ENCODE results near the gene SMARCB1. TPM values are rescaled to one million over a fixed set of nuclear protein-coding genes. Genes with fewer than 3 reads are reported as not detected.

The SMARCB1 gene
- total RNA-seq: 10 to 100 TPM; 51.4 to 70.1 TPM

DNA sequence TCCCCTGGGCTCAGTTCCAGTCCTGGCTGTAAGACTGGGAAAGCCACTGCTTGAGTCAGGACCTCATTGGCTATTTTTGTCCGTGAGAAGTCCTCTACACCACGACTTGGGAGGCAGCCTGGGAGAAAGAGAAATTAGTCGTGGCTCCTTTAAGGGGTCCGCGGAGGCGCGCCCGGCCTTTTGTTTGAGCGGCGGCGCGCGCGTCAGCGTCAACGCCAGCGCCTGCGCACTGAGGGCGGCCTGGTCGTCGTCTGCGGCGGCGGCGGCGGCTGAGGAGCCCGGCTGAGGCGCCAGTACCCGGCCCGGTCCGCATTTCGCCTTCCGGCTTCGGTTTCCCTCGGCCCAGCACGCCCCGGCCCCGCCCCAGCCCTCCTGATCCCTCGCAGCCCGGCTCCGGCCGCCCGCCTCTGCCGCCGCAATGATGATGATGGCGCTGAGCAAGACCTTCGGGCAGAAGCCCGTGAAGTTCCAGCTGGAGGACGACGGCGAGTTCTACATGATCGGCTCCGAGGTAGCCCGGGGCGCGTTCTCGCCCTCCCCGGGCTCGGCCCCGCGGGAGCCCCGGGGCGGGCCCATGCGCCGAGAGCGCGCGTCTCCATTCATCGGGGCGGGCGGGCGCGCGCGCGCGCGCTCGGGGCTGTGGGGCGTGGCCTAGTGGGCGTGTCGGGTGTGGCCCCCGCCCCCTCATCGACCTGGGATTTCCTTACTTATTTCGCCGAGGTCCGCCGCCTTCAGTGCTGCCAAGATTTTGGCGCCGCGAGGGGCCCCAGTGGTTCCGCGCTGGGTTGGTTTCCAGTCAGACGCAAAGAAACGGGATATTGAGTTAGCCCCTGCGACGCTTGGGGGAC is at the start of gene SMARCB1:
TSS of gene SMARCB1 (plus strand) at position 215 of the 848 bp plus-strand sequence. CDS start at position 419, 204 bp downstream.
- Mint-ChIP-seq H3K4me3 (peak within 1 kb of the TSS; percentile 94), H3K27me3 (no peaks in the 10 kb centered on the region), H3K9me3 (no peaks in the 10 kb centered on the region), H3K4me1 (peaks cover 6% of the 10 kb centered on the region), H3K36me3 (ENCODE audit: low read depth) (peaks cover 8% of the 10 kb centered on the region), H3K27ac (peak within 1 kb of the TSS; percentile 96)
- ATAC-seq (replicated peaks): peak; percentile 91

GRCh38 chr22:23737696-23738095 is 49.1 kb upstream of the SMARCB1 start:
- Mint-ChIP-seq H3K4me3 (no peak overlapping the region), H3K27me3 (no peaks in the 10 kb centered on the region), H3K4me1 (no peaks in the 10 kb centered on the region), H3K27ac (no peak overlapping the region), H3K36me3 (ENCODE audit: low read depth) (no peaks in the 10 kb centered on the region), H3K9me3 (no peaks in the 10 kb centered on the region)
- ATAC-seq (replicated peaks): no peak

DNA sequence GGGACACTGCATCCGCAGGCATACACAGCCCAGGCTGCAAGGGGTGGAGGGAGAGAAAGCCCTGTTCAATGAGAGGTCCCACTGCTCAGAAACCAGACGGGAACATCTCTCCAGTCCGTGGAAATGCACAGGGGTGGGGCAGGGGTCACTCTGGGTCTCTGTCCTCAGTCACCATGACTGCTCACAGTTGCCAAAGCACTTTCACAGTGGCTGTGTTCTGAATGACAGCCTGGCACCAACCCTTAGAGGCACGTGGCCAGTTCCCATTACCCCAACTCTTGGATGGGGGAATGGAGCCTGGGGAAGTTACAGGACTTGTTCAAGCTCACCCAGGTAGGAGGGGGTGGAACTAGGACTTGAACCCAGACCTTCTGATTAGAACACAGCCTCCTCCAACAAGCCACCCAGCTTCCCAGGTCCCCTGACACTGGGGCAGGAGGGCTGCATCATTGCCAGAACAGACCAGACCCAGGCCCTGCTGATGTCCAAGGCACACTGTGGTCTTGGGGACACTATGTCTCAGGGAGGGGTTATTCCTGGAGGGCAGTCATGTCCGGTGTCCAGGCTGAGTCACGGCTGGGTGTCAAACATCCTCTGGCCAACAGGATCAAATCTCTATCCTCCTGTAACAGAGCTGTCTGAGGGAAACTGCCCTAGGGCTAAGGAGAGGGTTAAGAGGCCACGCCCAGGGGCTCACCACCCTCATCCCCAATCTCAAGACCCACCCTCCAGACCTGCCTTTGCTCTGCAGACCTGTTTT is 44.1 kb upstream of the SMARCB1 start:
- Mint-ChIP-seq H3K36me3 (ENCODE audit: low read depth) (peaks cover 23% of the 10 kb centered on the region), H3K4me1 (no peaks in the 10 kb centered on the region), H3K4me3 (no peak overlapping the region), H3K27me3 (no peaks in the 10 kb centered on the region), H3K27ac (no peak overlapping the region), H3K9me3 (no peaks in the 10 kb centered on the region)
- no peak for ATAC-seq (replicated peaks)

DNA sequence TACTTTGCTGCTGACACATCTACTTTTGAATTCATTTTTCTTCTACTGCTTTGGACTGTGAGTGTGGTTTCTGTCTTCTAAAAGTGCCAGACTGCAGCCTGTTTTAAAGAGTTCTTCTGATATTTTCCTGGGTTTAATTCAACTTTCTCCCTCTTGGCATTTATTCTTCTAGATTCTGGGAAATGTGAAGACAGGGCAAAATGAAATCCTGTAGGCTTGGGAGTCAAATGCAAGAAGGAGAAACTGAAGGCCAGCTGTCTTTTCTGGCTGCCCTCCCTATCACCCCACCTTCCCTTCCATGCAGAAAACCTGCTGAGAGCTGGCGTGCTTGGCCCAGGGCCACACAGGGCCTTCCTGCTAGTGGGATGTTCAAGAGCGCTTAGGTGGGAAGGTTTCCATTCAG is 43.5 kb upstream of the SMARCB1 start:
- peaks cover 23% of the 10 kb centered on the region for H3K36me3 Mint-ChIP-seq (ENCODE audit: low read depth)
- no peaks in the 10 kb centered on the region for H3K4me1 Mint-ChIP-seq
- no peaks in the 10 kb centered on the region for H3K9me3 Mint-ChIP-seq
- H3K4me3 Mint-ChIP-seq: no peak overlapping the region
- ATAC-seq (replicated peaks): no peak
- H3K27ac Mint-ChIP-seq: no peak overlapping the region
- no peaks in the 10 kb centered on the region for H3K27me3 Mint-ChIP-seq

GRCh38 chr22:23744001-23744400 is 42.8 kb upstream of the SMARCB1 start:
- no peak overlapping the region for H3K4me3 Mint-ChIP-seq
- peaks cover 23% of the 10 kb centered on the region for H3K36me3 Mint-ChIP-seq (ENCODE audit: low read depth)
- H3K27me3 Mint-ChIP-seq: no peaks in the 10 kb centered on the region
- ATAC-seq (replicated peaks): no peak
- no peaks in the 10 kb centered on the region for H3K9me3 Mint-ChIP-seq
- no peak overlapping the region for H3K27ac Mint-ChIP-seq
- no peaks in the 10 kb centered on the region for H3K4me1 Mint-ChIP-seq

DNA sequence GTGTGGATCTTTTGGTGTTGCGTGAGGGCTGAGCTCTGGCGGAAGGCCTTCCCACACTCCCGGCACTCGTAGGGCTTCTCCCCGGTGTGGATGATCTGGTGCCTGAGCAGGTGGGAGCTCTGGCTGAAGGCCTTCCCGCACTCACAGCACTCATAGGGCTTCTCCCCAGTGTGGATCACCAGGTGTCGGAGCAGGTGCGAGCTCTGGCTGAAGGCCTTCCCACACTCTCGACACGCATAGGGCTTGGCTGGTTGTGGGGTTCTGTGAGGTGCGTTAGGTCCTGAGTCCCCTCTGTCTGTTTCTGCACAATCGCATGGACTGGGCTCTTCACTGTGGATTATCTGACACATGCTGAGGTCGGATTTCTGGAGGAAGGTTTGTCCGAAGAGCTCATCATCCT is 42.3 kb upstream of the SMARCB1 start:
- H3K4me1 Mint-ChIP-seq: peaks cover under 1% of the 10 kb centered on the region
- H3K36me3 Mint-ChIP-seq (ENCODE audit: low read depth): peaks cover 23% of the 10 kb centered on the region
- no peak overlapping the region for H3K27ac Mint-ChIP-seq
- H3K27me3 Mint-ChIP-seq: no peaks in the 10 kb centered on the region
- ATAC-seq (replicated peaks): no peak
- H3K4me3 Mint-ChIP-seq: no peak overlapping the region
- no peaks in the 10 kb centered on the region for H3K9me3 Mint-ChIP-seq

DNA sequence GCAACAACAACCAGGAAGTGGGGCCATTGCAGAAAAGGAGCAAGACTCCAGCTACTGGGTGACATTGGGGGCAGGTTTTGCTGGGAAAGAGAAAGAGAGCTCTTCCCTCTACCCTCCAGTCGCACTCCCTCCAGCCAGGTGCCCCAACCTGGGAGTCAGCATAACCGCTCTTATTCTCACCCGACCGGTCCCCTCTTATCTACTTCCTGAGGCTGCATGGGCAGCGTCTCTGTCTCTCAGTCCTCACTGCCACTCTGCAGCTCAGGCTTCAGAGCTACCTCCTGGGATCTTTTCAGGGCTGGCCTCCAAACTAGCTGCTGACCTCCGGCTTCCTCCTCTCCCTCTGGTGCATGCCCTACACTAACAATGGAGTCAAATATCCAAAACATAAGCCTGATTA is 41.0 kb upstream of the SMARCB1 start:
- ATAC-seq (replicated peaks): no peak
- Mint-ChIP-seq H3K27ac (no peak overlapping the region), H3K4me1 (peaks cover 12% of the 10 kb centered on the region), H3K36me3 (ENCODE audit: low read depth) (peaks cover 23% of the 10 kb centered on the region), H3K27me3 (no peaks in the 10 kb centered on the region), H3K9me3 (no peaks in the 10 kb centered on the region), H3K4me3 (no peak overlapping the region)

- Mint-ChIP-seq H3K4me1 (peaks cover 12% of the 10 kb centered on the region), H3K27ac (peak overlapping the region; percentile 10), H3K27me3 (no peaks in the 10 kb centered on the region), H3K9me3 (no peaks in the 10 kb centered on the region), H3K36me3 (ENCODE audit: low read depth) (peaks cover 4% of the 10 kb centered on the region), H3K4me3 (peak overlapping the region; percentile 89)
- ATAC-seq (replicated peaks): no peak
Measured at GRCh38 chr22:23749841-23750301, 36.9 kb upstream of the SMARCB1 start.

- no peaks in the 10 kb centered on the region for H3K36me3 Mint-ChIP-seq (ENCODE audit: low read depth)
- H3K4me3 Mint-ChIP-seq: peak overlapping the region; percentile 89
- peak overlapping the region; percentile 80 for H3K27ac Mint-ChIP-seq
- H3K4me1 Mint-ChIP-seq: peaks cover 12% of the 10 kb centered on the region
- no peaks in the 10 kb centered on the region for H3K9me3 Mint-ChIP-seq
- ATAC-seq (replicated peaks): no peak
- H3K27me3 Mint-ChIP-seq: no peaks in the 10 kb centered on the region
Measured at GRCh38 chr22:23750367-23750713, 36.4 kb upstream of the SMARCB1 start.

DNA sequence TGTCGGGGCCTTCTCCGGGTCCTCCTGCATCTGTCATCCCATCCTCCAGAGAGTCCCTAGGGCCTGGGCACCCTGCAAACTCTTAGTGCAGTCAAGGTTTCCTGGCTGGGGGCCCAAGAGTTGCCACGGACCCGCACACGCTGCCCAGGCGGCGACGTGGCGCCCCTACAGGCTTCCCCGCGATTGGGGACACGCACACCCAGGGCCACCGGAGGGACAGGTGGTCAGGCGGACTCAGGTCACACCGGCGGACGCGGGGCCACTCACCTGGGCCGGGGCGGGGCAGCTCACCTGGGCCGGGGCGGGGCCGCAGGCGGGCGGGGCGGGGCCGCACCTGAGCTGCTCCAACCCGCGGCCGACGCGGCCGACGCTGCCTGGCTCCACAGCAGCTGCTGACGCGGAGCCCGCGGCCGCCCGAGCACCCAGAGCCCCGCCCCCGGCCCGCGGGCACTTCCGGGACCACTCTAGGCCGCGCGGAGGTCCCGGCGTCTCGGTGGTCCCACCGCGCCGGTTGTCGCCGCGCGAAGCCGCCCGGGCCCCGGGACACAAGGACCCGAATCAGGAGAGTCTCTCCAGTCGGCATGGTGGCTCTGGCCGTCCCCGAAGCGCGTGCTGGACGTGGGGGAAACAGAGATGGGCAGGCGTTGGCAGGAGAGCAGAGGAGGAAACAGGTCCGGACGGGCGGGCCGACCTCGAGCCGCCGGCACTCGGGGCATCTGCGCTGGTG is 35.9 kb upstream of the SMARCB1 start, which contains the start of gene ZNF70:
TSS of gene ZNF70 (minus strand) at position 399 of the 727 bp plus-strand sequence. CDS start 5,972 bp downstream, outside the sequence.
- H3K9me3 Mint-ChIP-seq: no peaks in the 10 kb centered on the region
- no peaks in the 10 kb centered on the region for H3K27me3 Mint-ChIP-seq
- peak; percentile 99 for ATAC-seq (replicated peaks)
- peak within 1 kb of the TSS; percentile 80 for H3K27ac Mint-ChIP-seq
- H3K4me1 Mint-ChIP-seq: peaks cover 12% of the 10 kb centered on the region
- peak within 1 kb of the TSS; percentile 89 for H3K4me3 Mint-ChIP-seq
- H3K36me3 Mint-ChIP-seq (ENCODE audit: low read depth): no peaks in the 10 kb centered on the region

DNA sequence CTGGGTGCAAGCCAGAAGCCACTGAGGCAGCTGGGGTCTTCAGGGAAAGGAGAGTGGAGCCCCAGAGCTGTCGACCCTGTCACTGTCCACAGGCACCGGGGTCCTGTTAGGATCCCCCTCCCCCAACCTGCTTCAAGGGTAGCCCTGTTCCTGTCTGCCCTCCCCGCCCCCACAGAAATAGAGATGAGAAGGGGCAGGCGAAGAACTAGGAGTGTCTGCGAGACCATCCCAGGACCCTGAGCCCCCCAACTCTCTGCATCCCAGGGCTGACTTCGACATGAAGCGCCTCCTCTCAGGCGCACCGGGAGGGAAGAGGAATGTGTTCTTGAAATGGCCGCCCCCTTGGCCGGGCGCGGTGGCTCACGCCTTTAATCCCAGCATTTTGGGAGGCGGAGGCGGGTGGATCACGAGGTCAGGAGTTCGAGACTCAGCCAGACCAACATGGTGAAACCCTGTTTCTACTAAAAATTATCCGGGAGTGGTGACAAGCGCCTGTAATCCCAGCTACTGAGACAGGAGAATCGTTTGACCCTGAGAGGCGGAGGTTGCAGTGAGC is 35.2 kb upstream of the SMARCB1 start:
- Mint-ChIP-seq H3K4me1 (peaks cover 12% of the 10 kb centered on the region), H3K27me3 (no peaks in the 10 kb centered on the region), H3K9me3 (no peaks in the 10 kb centered on the region), H3K36me3 (ENCODE audit: low read depth) (no peaks in the 10 kb centered on the region), H3K27ac (no peak overlapping the region), H3K4me3 (peak overlapping the region; percentile 89)
- no peak for ATAC-seq (replicated peaks)

- Mint-ChIP-seq H3K4me1 (peaks cover 12% of the 10 kb centered on the region), H3K36me3 (ENCODE audit: low read depth) (no peaks in the 10 kb centered on the region), H3K27me3 (no peaks in the 10 kb centered on the region), H3K27ac (no peak overlapping the region), H3K4me3 (peak overlapping the region; percentile 49), H3K9me3 (no peaks in the 10 kb centered on the region)
- ATAC-seq (replicated peaks): no peak
Measured at GRCh38 chr22:23752090-23752691, 34.6 kb upstream of the SMARCB1 start.

DNA sequence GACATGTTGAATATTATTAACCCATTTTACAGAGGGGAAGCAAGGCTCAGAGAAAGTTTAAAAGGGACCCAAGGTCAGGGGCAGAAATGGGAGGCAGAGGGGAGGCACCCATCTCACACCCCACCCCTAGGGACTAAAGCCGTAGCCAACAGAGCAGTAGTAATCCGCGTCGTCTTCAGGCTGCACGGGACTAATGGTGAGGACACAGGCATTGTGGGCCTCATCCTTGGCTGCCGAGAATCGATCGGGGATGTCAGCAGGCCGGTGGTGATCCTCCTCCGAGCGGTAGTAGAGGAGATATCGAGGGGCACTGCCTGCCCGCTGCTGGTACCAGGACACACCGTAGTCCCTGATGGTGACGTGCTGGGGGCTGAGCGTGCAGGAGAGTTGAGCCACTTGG is 34.0 kb upstream of the SMARCB1 start:
- no peak for ATAC-seq (replicated peaks)
- H3K4me3 Mint-ChIP-seq: peak overlapping the region; percentile 49
- H3K27me3 Mint-ChIP-seq: no peaks in the 10 kb centered on the region
- no peaks in the 10 kb centered on the region for H3K36me3 Mint-ChIP-seq (ENCODE audit: low read depth)
- no peak overlapping the region for H3K27ac Mint-ChIP-seq
- no peaks in the 10 kb centered on the region for H3K9me3 Mint-ChIP-seq
- H3K4me1 Mint-ChIP-seq: peaks cover 12% of the 10 kb centered on the region

DNA sequence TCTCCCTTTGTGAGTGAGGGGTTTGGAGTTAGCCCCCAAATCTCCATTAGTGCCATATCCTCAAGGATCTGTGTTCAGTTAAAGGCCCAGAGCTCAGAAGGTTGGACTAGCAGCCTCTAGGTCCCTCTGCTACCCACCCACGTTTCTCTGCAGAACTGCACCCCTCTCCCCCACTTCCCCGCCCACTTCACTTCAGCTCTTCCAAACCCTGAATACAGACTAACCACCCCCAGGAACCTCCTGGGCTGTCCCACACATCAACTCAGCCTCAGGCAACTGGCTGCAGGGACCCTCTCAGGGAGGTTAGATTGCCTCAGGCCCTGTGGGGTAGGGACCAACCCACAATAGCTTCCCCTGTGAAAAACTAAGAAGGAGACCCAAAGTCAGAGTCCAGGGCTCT is 33.4 kb upstream of the SMARCB1 start:
- H3K36me3 Mint-ChIP-seq (ENCODE audit: low read depth): no peaks in the 10 kb centered on the region

More for the DNA sequence above, 33.4 kb upstream of the SMARCB1 start:
- ATAC-seq (replicated peaks): no peak
- H3K9me3 Mint-ChIP-seq: no peaks in the 10 kb centered on the region
- H3K4me1 Mint-ChIP-seq: peaks cover 12% of the 10 kb centered on the region
- H3K4me3 Mint-ChIP-seq: no peak overlapping the region
- no peak overlapping the region for H3K27ac Mint-ChIP-seq
- H3K27me3 Mint-ChIP-seq: no peaks in the 10 kb centered on the region

Data from activated T-helper 17 cell treated with anti-CD3 and anti-CD28 coated beads, Interleukin-2, amount 50 U/mL, for 72 hours (primary cell).